Glutamatergic neuron (in vitro differentiated cells): ENCODE results near the gene AAGAB. TPM values are rescaled to one million over a fixed set of nuclear protein-coding genes. Genes with fewer than 3 reads are reported as not detected.

Source experiments
- DNase-seq: peaks from one replicate; pipeline ENCODE4 v3.0.0; 2022
- H3K27ac Mint-ChIP-seq: one replicate; pipeline ENCODE4 v1.8.0; 2020; ENCODE audit warnings: mild to moderate bottlenecking, mixed read lengths, inconsistent platforms; ENCODE audit not compliant: unreplicated experiment
- H3K27me3 Mint-ChIP-seq: one replicate; pipeline ENCODE4 v1.8.0; 2020; ENCODE audit warnings: mild to moderate bottlenecking, moderate library complexity, mixed read lengths, inconsistent platforms; ENCODE audit not compliant: unreplicated experiment
- H3K36me3 Mint-ChIP-seq: one replicate; pipeline ENCODE4 v1.8.0; 2020; ENCODE audit warnings: mild to moderate bottlenecking, mixed read lengths, inconsistent platforms; ENCODE audit not compliant: unreplicated experiment
- H3K4me1 Mint-ChIP-seq: one replicate; pipeline ENCODE4 v1.8.0; 2020; ENCODE audit warnings: mild to moderate bottlenecking, low read depth, mixed read lengths, inconsistent platforms; ENCODE audit not compliant: unreplicated experiment
- H3K4me3 Mint-ChIP-seq: one replicate; pipeline ENCODE4 v1.8.0; 2020; ENCODE audit warnings: mild to moderate bottlenecking, mixed read lengths, inconsistent platforms; ENCODE audit not compliant: unreplicated experiment
- H3K9me3 Mint-ChIP-seq: one replicate; pipeline ENCODE4 v1.8.0; 2020; ENCODE audit warnings: mild to moderate bottlenecking, moderate library complexity, mixed read lengths, inconsistent platforms; ENCODE audit not compliant: unreplicated experiment
- CTCF ChIP-seq: fragments of 200-600 bp; sonication (generic); IDR thresholded peaks from one replicate; pipeline ENCODE4 v1.5.0; 2021; ENCODE audit not compliant: partially characterized antibody, unreplicated experiment
- total RNA-seq: library from RNA; stranded (reverse); fragmentation: NEBNext Ultra II Directional; extraction: Animal tissue kit (Norgen Biotek cat#: 25700); gene quantifications from one replicate; pipeline ENCODE4 v1.2.1, GENCODE V29; 2021; ENCODE audit not compliant: unreplicated experiment

Gene AAGAB
- total RNA-seq, 1 donor from 2014 or later = 39.9 TPM

GRCh38 chr15:67170143-67170925 lies 84.1 kb downstream of the AAGAB start:
- Mint-ChIP-seq H3K36me3 (no peaks in the 10 kb centered on the region), H3K9me3 (no peaks in the 10 kb centered on the region), H3K4me1 (peaks cover 2% of the 10 kb centered on the region), H3K27me3 (no peaks in the 10 kb centered on the region), H3K4me3 (no peak overlapping the region), H3K27ac (no peak overlapping the region)
- DNase-seq = no peak
- TF ChIP-seq CTCF = no peak

DNA sequence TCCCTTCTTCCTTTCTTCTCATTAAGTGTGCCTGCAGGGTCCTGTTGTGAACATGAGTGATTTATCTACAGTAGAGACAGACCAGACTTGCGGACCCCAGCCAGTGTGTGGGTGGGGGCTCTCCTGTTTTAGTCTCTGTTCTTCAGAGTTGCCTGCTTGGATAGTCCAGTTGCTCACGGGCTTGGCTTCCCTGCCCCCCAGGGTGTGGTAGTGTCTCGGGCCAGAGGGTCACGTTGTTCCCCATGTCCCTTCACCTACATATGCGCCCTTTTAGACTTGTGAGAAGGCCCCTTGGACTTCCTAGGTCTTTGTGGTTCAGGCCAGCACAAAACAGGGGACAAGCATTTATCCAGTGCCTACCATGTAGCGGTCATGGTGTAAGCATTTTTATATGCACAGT lies 85.8 kb downstream of the AAGAB start:
- Mint-ChIP-seq H3K4me3 (no peak overlapping the region), H3K9me3 (no peaks in the 10 kb centered on the region), H3K27ac (no peak overlapping the region), H3K27me3 (no peaks in the 10 kb centered on the region), H3K4me1 (peaks cover 2% of the 10 kb centered on the region), H3K36me3 (no peaks in the 10 kb centered on the region)
- no peak for TF ChIP-seq CTCF
- no peak for DNase-seq

GRCh38 chr15:67167091-67167490 lies 87.4 kb downstream of the AAGAB start:
- Mint-ChIP-seq H3K27ac (no peak overlapping the region), H3K27me3 (peaks cover 5% of the 10 kb centered on the region), H3K36me3 (no peaks in the 10 kb centered on the region), H3K4me1 (peaks cover 2% of the 10 kb centered on the region), H3K9me3 (no peaks in the 10 kb centered on the region), H3K4me3 (no peak overlapping the region)
- no peak for DNase-seq
- no peak for TF ChIP-seq CTCF

DNA sequence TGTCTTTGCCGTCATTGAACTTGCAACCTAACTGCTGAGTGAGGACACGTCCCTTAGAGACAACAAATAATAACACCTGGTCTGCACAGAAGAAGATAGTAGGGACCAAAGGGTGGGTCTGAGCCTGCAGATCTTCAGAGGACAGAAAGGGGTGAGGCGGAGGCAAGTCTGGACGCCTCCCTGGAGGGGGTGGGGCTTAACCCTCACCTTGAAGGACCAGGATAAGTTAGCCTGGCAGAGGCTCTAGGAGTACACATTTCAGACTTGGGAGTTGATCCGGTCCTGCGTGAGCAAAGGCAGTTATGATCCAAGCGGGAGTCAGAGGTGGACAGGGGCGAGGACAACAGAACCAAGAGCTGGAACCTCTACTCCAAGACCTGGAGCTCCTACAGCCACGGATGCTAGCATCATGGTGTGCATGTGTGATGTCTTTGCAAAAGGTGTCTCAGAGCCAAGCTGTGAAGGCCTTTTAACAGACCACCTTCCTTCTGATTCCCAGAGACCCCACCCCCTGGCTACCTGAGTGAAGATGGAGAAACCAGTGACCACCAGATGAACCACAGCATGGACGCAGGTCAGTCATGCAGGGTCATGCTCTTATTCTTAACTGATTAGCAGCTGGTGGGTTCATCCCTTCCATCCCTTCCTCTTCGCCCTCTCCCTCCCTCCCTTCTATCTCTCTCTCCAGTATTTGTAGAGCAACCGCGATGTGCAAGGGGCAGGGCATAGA lies 88.0 kb downstream of the AAGAB start:
- no peak for TF ChIP-seq CTCF
- peaks cover 4% of the 10 kb centered on the region for H3K4me1 Mint-ChIP-seq
- peaks cover 5% of the 10 kb centered on the region for H3K27me3 Mint-ChIP-seq
- H3K4me3 Mint-ChIP-seq = no peak overlapping the region
- DNase-seq = no peak
- no peak overlapping the region for H3K27ac Mint-ChIP-seq
- no peaks in the 10 kb centered on the region for H3K9me3 Mint-ChIP-seq
- H3K36me3 Mint-ChIP-seq = no peaks in the 10 kb centered on the region
